ENCODE data around the gene GNLY.
A peak's percentile ranks its signal among the peaks of the same experiment; 100 is the strongest.

Gene GNLY

DNA sequence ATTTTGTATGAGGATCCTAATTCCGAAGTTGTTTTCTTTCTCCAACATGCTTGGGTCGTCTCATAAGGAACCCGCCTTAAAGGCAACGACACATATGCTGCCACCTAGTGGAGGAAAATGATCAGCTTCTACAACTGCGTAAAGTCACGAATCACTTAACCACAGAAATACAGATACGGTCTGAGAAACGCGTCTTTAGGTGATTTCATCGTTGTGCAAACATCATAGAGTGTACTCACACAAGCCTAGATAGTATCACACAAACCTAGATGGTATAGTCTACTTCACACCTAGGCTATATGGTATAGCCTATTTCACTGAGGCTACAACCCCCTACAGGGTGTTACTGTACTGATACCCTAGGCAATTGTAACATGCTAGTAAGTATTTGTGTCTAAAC, 13.1 kb downstream of the GNLY start:
- H4K20me1 ChIP-seq (ENCODE audit: insufficient read depth, low read length), result no peaks in the 10 kb centered on the region
- H3K9me3 ChIP-seq (ENCODE audit: insufficient read depth, low read length), result no peaks in the 10 kb centered on the region
- H3K36me3 ChIP-seq (replicated peaks; ENCODE audit: low read depth, low read length), result no peaks in the 10 kb centered on the region
- no peak overlapping the region for H3K4me3 ChIP-seq (ENCODE audit: low read length)
- H3K9ac ChIP-seq (ENCODE audit: low read length), result no peak overlapping the region
- H3K79me2 ChIP-seq (ENCODE audit: low read length), result no peaks in the 10 kb centered on the region
- H3K27ac ChIP-seq (ENCODE audit: low read length), result no peak overlapping the region
- H2AFZ ChIP-seq (ENCODE audit: low read depth, low read length), result no peak overlapping the region
- H3K27me3 ChIP-seq (ENCODE audit: low read depth, low read length), result peaks cover 32% of the 10 kb centered on the region
- H3K4me2 ChIP-seq (ENCODE audit: low read length), result peak overlapping the region; percentile 62
- TF ChIP-seq CTCF (IDR thresholded peaks at IDR 0.05; ENCODE audit: low read depth, low read length), result peak; percentile 94
- no peak for TF ChIP-seq EZH2phosphoT487 (IDR thresholded peaks at IDR 0.05; ENCODE audit: low read depth)
- peaks cover 17% of the 10 kb centered on the region for H3K4me1 ChIP-seq (ENCODE audit: low read length)

- Histone ChIP-seq H4K20me1 (ENCODE audit: insufficient read depth, low read length) (no peaks in the 10 kb centered on the region), H3K36me3 (replicated peaks; ENCODE audit: low read depth, low read length) (no peaks in the 10 kb centered on the region), H2AFZ (ENCODE audit: low read depth, low read length) (no peak overlapping the region), H3K4me1 (ENCODE audit: low read length) (peaks cover 17% of the 10 kb centered on the region), H3K9ac (ENCODE audit: low read length) (no peak overlapping the region), H3K27me3 (ENCODE audit: low read depth, low read length) (peaks cover 23% of the 10 kb centered on the region), H3K4me3 (ENCODE audit: low read length) (no peak overlapping the region), H3K27ac (ENCODE audit: low read length) (no peak overlapping the region), H3K9me3 (ENCODE audit: insufficient read depth, low read length) (no peaks in the 10 kb centered on the region), H3K79me2 (ENCODE audit: low read length) (no peaks in the 10 kb centered on the region), H3K4me2 (ENCODE audit: low read length) (no peak overlapping the region)
- no peak for TF ChIP-seq EZH2phosphoT487 (IDR thresholded peaks at IDR 0.05; ENCODE audit: low read depth)
- TF ChIP-seq CTCF (IDR thresholded peaks at IDR 0.05; ENCODE audit: low read depth, low read length), result no peak
Observed at GRCh38 chr2:85708641-85709040, 14.5 kb downstream of the GNLY start.

DNA sequence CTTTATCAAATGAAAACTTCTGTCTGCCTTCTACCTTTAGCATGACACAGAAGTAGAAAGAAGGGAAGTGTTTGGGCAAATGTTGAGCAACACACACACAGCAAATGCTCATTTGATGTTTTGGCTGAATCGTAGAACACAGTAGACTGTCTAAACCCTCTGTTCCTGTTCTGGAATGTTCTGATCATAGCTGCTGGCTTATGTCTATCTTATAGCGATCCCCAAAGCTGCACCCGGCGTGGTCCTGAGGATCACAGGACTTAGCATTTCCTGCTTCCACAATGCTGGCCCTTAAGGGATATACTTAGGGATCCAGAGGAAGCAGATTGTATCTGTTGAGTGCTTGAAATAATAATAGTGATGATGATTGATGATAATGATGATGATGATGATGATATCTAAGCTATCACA, 15.2 kb downstream of the GNLY start:
- no peaks in the 10 kb centered on the region for H3K9me3 ChIP-seq (ENCODE audit: insufficient read depth, low read length)
- no peaks in the 10 kb centered on the region for H4K20me1 ChIP-seq (ENCODE audit: insufficient read depth, low read length)
- H3K27me3 ChIP-seq (ENCODE audit: low read depth, low read length), result peaks cover 23% of the 10 kb centered on the region
- H3K36me3 ChIP-seq (replicated peaks; ENCODE audit: low read depth, low read length), result no peaks in the 10 kb centered on the region
- H3K9ac ChIP-seq (ENCODE audit: low read length), result no peak overlapping the region
- TF ChIP-seq CTCF (IDR thresholded peaks at IDR 0.05; ENCODE audit: low read depth, low read length) (no peak), EZH2phosphoT487 (IDR thresholded peaks at IDR 0.05; ENCODE audit: low read depth) (no peak)
- H3K4me1 ChIP-seq (ENCODE audit: low read length), result peaks cover 15% of the 10 kb centered on the region
- no peak overlapping the region for H3K4me2 ChIP-seq (ENCODE audit: low read length)
- no peak overlapping the region for H3K27ac ChIP-seq (ENCODE audit: low read length)
- H3K4me3 ChIP-seq (ENCODE audit: low read length), result no peak overlapping the region
- no peaks in the 10 kb centered on the region for H3K79me2 ChIP-seq (ENCODE audit: low read length)
- no peak overlapping the region for H2AFZ ChIP-seq (ENCODE audit: low read depth, low read length)

DNA sequence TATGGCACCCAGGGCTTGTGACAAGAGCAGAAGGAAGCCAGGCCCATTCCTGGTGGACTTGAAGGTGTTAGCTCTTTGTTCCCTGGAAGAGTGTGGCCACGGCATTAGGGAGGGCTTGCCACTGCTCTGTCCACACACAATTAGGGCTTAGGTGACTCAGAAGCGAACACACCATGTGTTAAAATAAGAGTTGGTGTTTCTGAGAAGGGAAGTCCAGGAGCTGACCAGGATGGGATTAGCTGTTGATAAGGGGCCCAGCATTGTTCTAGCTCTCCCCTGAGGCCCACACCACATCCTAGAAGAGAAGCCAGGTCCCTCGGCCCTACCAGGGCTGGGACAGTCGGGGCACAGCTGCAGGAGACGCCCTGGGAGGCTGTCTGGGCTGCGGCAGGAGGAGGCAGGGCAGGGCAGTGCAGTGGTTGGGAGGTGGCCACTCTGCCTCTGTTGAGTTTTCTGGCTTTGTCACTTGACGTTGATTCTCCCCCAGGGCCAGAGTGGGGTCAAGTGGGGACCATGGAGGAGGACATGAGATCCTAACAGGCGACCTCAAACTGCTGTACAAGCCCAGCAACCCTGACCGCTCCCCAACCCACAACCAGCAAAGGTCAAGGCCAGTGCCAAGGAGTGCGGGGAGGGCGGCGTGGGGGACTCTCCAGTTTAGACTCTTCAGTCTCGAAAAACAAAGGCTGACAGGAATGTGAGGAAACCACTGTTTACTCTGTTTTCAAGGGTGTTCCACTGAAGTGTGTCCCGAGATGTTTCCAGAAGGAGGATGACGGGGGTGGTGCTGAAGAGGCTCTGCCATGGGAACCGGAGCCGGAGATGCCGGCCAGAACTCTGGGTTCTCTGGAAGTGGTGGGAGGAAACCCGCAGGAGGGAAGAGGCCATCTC, 16.8 kb downstream of the GNLY start:
- Histone ChIP-seq H2AFZ (ENCODE audit: low read depth, low read length) (no peak overlapping the region), H3K9me3 (ENCODE audit: insufficient read depth, low read length) (no peaks in the 10 kb centered on the region)

More for the DNA sequence above, 16.8 kb downstream of the GNLY start:
- Histone ChIP-seq H4K20me1 (ENCODE audit: insufficient read depth, low read length) (no peaks in the 10 kb centered on the region), H3K4me1 (ENCODE audit: low read length) (peaks cover 3% of the 10 kb centered on the region; the same call in 1 of the 2 replicates), H3K27me3 (ENCODE audit: low read depth, low read length) (peaks cover 21% of the 10 kb centered on the region), H3K27ac (ENCODE audit: low read length) (no peak overlapping the region), H3K36me3 (replicated peaks; ENCODE audit: low read depth, low read length) (no peaks in the 10 kb centered on the region), H3K4me3 (ENCODE audit: low read length) (no peak overlapping the region), H3K79me2 (ENCODE audit: low read length) (no peaks in the 10 kb centered on the region), H3K9ac (ENCODE audit: low read length) (no peak overlapping the region), H3K4me2 (ENCODE audit: low read length) (no peak overlapping the region)
- no peak for TF ChIP-seq EZH2phosphoT487 (IDR thresholded peaks at IDR 0.05; ENCODE audit: low read depth)
- TF ChIP-seq CTCF (IDR thresholded peaks at IDR 0.05; ENCODE audit: low read depth, low read length), result no peak

All from OCI-LY3 (cell line).